GM18873 (cell line): ENCODE results near the gene RELL1.

Experiments used
- ATAC-seq: cut with Tn5 transposase; IDR thresholded peaks from one replicate; pipeline ENCODE4 v1.9.1; 2021; ENCODE audit warnings: mild to moderate bottlenecking, moderate library complexity, moderate number of reproducible peaks; ENCODE audit not compliant: unreplicated experiment, low FRiP score

The RELL1 gene

GRCh38 chr4:37641886-37642849, 44.0 kb downstream of the RELL1 start:
- ATAC-seq, result no peak

GRCh38 chr4:37641352-37641751, 44.8 kb downstream of the RELL1 start:
- no peak for ATAC-seq

- no peak for ATAC-seq
Observed at GRCh38 chr4:37639551-37640285, 46.5 kb downstream of the RELL1 start.

GRCh38 chr4:37635155-37635554, 51.0 kb downstream of the RELL1 start:
- no peak for ATAC-seq

GRCh38 chr4:37634180-37634579, 52.0 kb downstream of the RELL1 start:
- ATAC-seq, result no peak

- no peak for ATAC-seq
Observed at GRCh38 chr4:37632836-37633235, 53.3 kb downstream of the RELL1 start.

- no peak for ATAC-seq
Observed at GRCh38 chr4:37631551-37631950, 54.6 kb downstream of the RELL1 start.

GRCh38 chr4:37629713-37630112, 56.5 kb downstream of the RELL1 start:
- ATAC-seq, result no peak

GRCh38 chr4:37628977-37629609, 57.1 kb downstream of the RELL1 start:
- ATAC-seq, result no peak

GRCh38 chr4:37627263-37627662, 58.9 kb downstream of the RELL1 start:
- ATAC-seq, result no peak

GRCh38 chr4:37625499-37625898, 60.7 kb downstream of the RELL1 start:
- ATAC-seq, result no peak

- no peak for ATAC-seq
Observed at GRCh38 chr4:37623940-37624339, 62.2 kb downstream of the RELL1 start.

- ATAC-seq, result no peak
Observed at GRCh38 chr4:37623125-37623524, 63.1 kb downstream of the RELL1 start.

GRCh38 chr4:37620176-37620575, 66.0 kb downstream of the RELL1 start:
- ATAC-seq, result no peak

GRCh38 chr4:37615720-37616063, 70.5 kb downstream of the RELL1 start:
- no peak for ATAC-seq

GRCh38 chr4:37615059-37615719, 71.0 kb downstream of the RELL1 start:
- no peak for ATAC-seq

- no peak for ATAC-seq
Observed at GRCh38 chr4:37612811-37613210, 73.4 kb downstream of the RELL1 start.

GRCh38 chr4:37609626-37610025, 76.5 kb downstream of the RELL1 start:
- ATAC-seq, result no peak

GRCh38 chr4:37607018-37607417, 79.2 kb downstream of the RELL1 start:
- no peak for ATAC-seq

GRCh38 chr4:37605843-37606565, 80.2 kb downstream of the RELL1 start:
- ATAC-seq, result no peak
